Mucosa of rectum (tissue), 2 donors: ENCODE data around the gene USF2.

Experiments
- H3K27ac ChIP-seq, 2 donors: one replicate each; pipeline ENCODE4 v1.7.0; 2013; ENCODE audit warnings: inconsistent platforms in 2 of 2, low read depth in 2 of 2, low read length in 2 of 2
- H3K27me3 ChIP-seq, 2 donors: one replicate each; pipeline ENCODE4 v1.7.0; 2013; ENCODE audit warnings: low read length in 2 of 2; ENCODE audit not compliant: control insufficient read depth in 2 of 2, insufficient read depth in 2 of 2
- H3K36me3 ChIP-seq, 2 donors: one replicate each; pipeline ENCODE4 v1.7.0; 2013; ENCODE audit warnings: low read length in 2 of 2; ENCODE audit not compliant: control insufficient read depth in 2 of 2, insufficient read depth in 2 of 2
- H3K4me1 ChIP-seq, 2 donors: one replicate each; pipeline ENCODE4 v1.7.0; 2013; ENCODE audit warnings: low read length in 2 of 2, mild to moderate bottlenecking in 1 of 2; ENCODE audit not compliant: control insufficient read depth in 2 of 2, insufficient read depth in 2 of 2
- H3K4me3 ChIP-seq, 2 donors: one replicate each; pipeline ENCODE4 v1.7.0; 2013; ENCODE audit warnings: low read length in 2 of 2
- H3K9ac ChIP-seq, 2 donors: one replicate each; pipeline ENCODE4 v1.7.0; 2013; ENCODE audit warnings: low read length in 2 of 2, low read depth in 1 of 2, mild to moderate bottlenecking in 1 of 2
- H3K9me3 ChIP-seq, 2 donors: one replicate each; pipeline ENCODE4 v1.7.0; 2013; ENCODE audit warnings: low read length in 2 of 2; ENCODE audit not compliant: control insufficient read depth in 2 of 2
- donor health status: healthy.
- donor health status: Normal muscosa, but diverticular disease.

USF2 gene

GRCh38 chr19:35318679-35319448 lies 50.1 kb downstream of the USF2 start:
- no peaks in the 10 kb centered on the region for H3K9me3 ChIP-seq
- H3K4me1 ChIP-seq: peaks cover 2 to 3% of the 10 kb centered on the region in 2 donors
- no peaks in the 10 kb centered on the region for H3K36me3 ChIP-seq
- H3K27ac ChIP-seq: peak overlapping the region in 1 of 2 donors; percentile 9
- H3K9ac ChIP-seq: no peak overlapping the region
- no peaks in the 10 kb centered on the region for H3K27me3 ChIP-seq
- no peak overlapping the region for H3K4me3 ChIP-seq

GRCh38 chr19:35320065-35320713 lies 51.4 kb downstream of the USF2 start:
- no peak overlapping the region for H3K4me3 ChIP-seq
- H3K27ac ChIP-seq: no peak overlapping the region
- H3K9ac ChIP-seq: no peak overlapping the region
- no peaks in the 10 kb centered on the region for H3K27me3 ChIP-seq
- H3K9me3 ChIP-seq: no peaks in the 10 kb centered on the region
- H3K36me3 ChIP-seq: no peaks in the 10 kb centered on the region
- peaks cover 2 to 3% of the 10 kb centered on the region in 2 donors for H3K4me1 ChIP-seq

GRCh38 chr19:35321291-35321690 lies 52.5 kb downstream of the USF2 start:
- H3K9me3 ChIP-seq: no peaks in the 10 kb centered on the region
- H3K27ac ChIP-seq: no peak overlapping the region
- H3K36me3 ChIP-seq: no peaks in the 10 kb centered on the region
- H3K4me1 ChIP-seq: peaks cover 2 to 3% of the 10 kb centered on the region in 2 donors
- H3K27me3 ChIP-seq: no peaks in the 10 kb centered on the region
- no peak overlapping the region for H3K4me3 ChIP-seq
- no peak overlapping the region for H3K9ac ChIP-seq

GRCh38 chr19:35322014-35322413 lies 53.3 kb downstream of the USF2 start:
- H3K36me3 ChIP-seq: no peaks in the 10 kb centered on the region
- H3K9ac ChIP-seq: no peak overlapping the region
- H3K27ac ChIP-seq: no peak overlapping the region
- H3K4me1 ChIP-seq: peaks cover 2 to 3% of the 10 kb centered on the region in 2 donors
- no peak overlapping the region for H3K4me3 ChIP-seq
- no peaks in the 10 kb centered on the region for H3K27me3 ChIP-seq
- no peaks in the 10 kb centered on the region for H3K9me3 ChIP-seq

- Histone ChIP-seq H3K4me3 (no peak overlapping the region), H3K9ac (no peak overlapping the region), H3K9me3 (no peaks in the 10 kb centered on the region), H3K4me1 (no peaks in the 10 kb centered on the region), H3K27ac (no peak overlapping the region), H3K36me3 (no peaks in the 10 kb centered on the region), H3K27me3 (peaks cover 0 to 4% of the 10 kb centered on the region in 2 donors)
Measured at GRCh38 chr19:35327642-35328041, 58.9 kb downstream of the USF2 start.

GRCh38 chr19:35328851-35329285 lies 60.1 kb downstream of the USF2 start, which contains the start of gene CD22:
Gene CD22 (plus strand): TSS chr19:35329187. CDS start chr19:35332041, 2,854 bp downstream.
- Histone ChIP-seq H3K9me3 (no peaks in the 10 kb centered on the region), H3K4me1 (no peaks in the 10 kb centered on the region), H3K9ac (peak within 1 kb of the TSS; percentile 26 to 41), H3K4me3 (peak within 1 kb of the TSS in 1 of 2 donors; percentile 41), H3K27me3 (peaks cover 0 to 5% of the 10 kb centered on the region in 2 donors), H3K27ac (peak within 1 kb of the TSS; percentile 29 to 48), H3K36me3 (no peaks in the 10 kb centered on the region)

- Histone ChIP-seq H3K4me1 (no peaks in the 10 kb centered on the region), H3K36me3 (no peaks in the 10 kb centered on the region), H3K9ac (peak overlapping the region; percentile 26 to 41), H3K4me3 (peak overlapping the region in 1 of 2 donors; percentile 41), H3K27me3 (peaks cover 0 to 5% of the 10 kb centered on the region in 2 donors), H3K9me3 (no peaks in the 10 kb centered on the region), H3K27ac (peak overlapping the region; percentile 29 to 48)
Measured at GRCh38 chr19:35329323-35329722, 60.6 kb downstream of the USF2 start.
